GM18858 (cell line): Measurements from ENCODE around the gene EXO5.
"Not testable (repeated sequence)": the region's sequence is repeated elsewhere in the genome, so short reads cannot be mapped to it uniquely, and the experiment has no call there.

Experiments used
- ATAC-seq: cut with Tn5 transposase; IDR thresholded peaks from one replicate; pipeline ENCODE4 v1.9.1; 2021; ENCODE audit not compliant: unreplicated experiment

Gene EXO5

GRCh38 chr1:40546957-40547356, 38.4 kb downstream of the EXO5 start:
- ATAC-seq: no peak

- ATAC-seq: no peak
Measured at GRCh38 chr1:40553017-40553416, 44.5 kb downstream of the EXO5 start.

GRCh38 chr1:40554807-40555206, 46.2 kb downstream of the EXO5 start:
- ATAC-seq: not testable (repeated sequence)

- no peak for ATAC-seq
Measured at GRCh38 chr1:40556121-40556520, 47.6 kb downstream of the EXO5 start.

GRCh38 chr1:40558241-40558640, 49.7 kb downstream of the EXO5 start:
- ATAC-seq: not testable (repeated sequence)

GRCh38 chr1:40562185-40562584, 53.6 kb downstream of the EXO5 start:
- no peak for ATAC-seq

GRCh38 chr1:40563266-40563665, 54.7 kb downstream of the EXO5 start:
- no peak for ATAC-seq

GRCh38 chr1:40564506-40564905, 55.9 kb downstream of the EXO5 start:
- ATAC-seq: no peak

- ATAC-seq: no peak
Measured at GRCh38 chr1:40564913-40565312, 56.3 kb downstream of the EXO5 start.
